GM21529 (cell line): ENCODE measurements around the gene CALD1.
A peak's percentile ranks its signal among the peaks of the same experiment; 100 is the strongest.

ENCODE experiments used
- ATAC-seq: cut with Tn5 transposase; IDR thresholded peaks from one replicate; pipeline ENCODE4 v1.9.1; 2021; ENCODE audit not compliant: unreplicated experiment

Gene CALD1

DNA sequence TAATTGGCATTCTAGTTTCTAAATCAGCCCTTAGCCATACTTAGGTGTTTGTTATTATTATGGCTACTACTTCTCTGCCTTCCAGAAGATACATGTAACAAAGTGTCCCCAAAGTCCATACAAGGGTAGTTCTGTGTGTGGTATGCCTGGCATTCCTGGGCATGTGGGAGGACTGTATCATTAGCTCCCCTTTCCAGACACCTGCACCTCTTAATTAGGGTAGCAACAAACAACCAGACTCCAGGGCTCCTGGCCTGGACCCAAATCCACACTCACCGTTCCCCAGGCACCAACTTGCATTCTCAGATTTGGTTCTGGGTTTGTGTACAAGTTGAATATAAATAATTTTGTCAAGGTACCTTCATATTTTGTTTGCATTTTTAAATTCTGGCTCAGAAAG, 15.5 kb upstream of the CALD1 start:
- no peak for ATAC-seq

DNA sequence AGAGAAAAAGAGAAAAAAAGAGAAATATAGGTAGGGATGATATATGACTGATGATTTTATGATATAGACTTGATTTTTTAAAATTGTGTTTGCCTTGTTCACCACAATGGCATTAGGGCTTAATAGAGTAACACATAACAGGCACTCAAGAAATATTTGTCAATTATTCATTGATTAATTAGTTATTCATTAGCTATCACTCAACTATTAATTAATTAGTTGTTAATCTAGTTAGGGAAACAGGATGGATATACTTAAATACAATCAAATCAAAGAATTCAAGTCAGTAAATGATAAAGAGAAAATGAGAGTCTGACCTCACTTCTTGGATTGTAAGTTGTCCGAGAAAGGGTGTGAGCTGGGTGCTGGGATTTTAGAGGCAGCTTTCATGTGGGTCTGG, 15.1 kb upstream of the CALD1 start:
- no peak for ATAC-seq

DNA sequence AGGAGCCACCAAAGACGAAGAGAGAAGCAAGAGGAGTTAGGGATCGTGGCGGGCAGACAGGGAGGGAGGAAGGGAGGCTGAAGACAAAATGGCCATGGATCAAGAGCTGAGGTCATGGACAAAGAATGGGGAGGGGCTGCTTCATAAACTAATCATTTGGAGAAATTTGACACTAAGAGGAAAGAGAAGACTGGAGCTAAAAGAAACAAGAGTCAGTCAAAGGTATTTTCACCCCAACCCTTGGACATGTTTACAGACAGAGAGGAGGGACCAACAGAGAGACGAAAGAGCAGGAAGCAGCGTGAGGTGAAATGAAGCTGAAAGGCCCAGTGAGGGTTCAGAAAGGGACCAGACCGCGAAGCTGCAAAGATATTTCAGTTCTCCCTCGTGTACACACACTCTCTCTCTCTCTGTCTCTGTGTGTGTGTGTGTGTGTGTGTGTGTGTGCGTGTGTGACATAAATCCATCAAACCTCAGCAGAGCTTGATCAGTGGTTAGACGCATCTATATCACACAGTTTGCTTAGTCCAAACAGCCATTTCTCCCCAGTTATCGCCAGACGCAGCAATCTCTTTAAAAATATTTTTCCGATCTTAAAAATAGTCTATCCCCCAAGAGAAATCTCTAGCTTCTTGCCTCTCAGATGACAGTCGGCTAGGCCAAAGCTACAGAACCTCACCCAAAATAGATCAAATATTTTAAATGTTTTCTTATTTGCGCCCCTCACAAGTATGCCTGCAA, 12.5 kb upstream of the CALD1 start:
- peak; percentile 89 for ATAC-seq

DNA sequence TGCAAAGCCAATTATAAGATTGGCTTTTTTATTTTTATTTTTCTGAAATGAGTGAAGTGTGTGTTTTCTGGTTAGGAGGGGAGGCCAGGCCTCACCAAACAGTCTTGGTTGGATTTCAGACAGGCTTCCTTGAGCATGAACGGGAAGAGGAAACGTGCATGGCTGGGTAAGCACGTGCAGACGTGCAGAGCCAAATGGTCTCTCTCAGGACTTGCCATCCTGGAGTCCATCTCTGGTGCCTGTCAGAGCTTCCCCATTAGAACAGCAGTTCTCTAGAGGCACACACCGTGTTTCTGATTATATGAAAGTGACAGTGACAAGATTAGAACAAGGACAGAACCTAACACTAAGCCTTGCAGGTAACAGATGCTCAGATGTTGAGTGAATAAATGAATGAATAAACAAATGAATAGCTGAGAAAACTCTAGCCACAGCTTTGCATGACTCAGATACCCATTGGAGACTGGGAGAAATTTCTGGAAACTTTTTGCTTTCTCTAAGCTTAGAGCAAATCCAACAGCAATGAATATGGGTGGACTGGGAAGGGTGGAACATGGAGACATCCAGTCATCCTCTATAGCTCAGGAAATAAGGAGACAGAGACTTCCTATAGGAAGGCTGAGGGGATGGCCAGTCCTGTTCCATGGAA, 11.8 kb upstream of the CALD1 start:
- ATAC-seq = peak; percentile 40

DNA sequence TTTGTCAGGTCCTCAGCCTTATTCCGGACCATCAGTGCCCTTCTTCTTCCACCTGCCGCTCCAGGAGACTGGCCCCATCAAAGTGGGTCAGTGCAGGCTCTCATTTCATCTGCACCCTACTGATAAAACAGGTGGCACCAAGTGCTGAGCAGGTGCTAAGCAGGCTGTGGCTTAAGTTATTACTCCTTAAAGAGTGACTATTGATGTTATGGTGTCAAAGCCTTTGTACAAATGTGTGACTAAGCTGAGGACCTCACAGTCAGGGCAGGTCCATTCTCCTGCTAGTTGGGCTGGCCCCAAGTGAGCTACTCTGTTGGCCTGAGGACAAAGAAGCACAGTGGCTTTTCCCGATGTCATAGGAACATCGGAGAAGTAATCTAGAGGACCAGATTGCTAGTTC, 11.2 kb upstream of the CALD1 start:
- no peak for ATAC-seq

DNA sequence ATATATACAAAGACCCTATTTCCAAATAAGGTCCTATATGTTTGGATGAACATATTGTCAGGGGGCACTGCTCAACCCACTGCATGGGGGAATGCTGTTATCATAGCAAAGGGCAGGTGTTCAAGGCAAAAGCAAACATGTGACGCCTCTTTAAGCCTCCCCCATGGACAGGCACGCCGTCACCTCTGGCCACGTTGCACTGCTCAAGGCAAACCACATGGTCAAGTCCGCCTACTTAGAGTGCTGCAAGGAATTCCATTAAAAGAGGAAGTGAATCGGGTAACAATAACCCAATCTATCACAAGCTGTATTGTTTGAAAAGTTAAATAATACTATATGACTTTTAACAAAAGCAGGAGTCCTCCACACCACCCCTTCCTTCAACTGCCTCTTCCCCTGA, 8.8 kb upstream of the CALD1 start:
- ATAC-seq = no peak

DNA sequence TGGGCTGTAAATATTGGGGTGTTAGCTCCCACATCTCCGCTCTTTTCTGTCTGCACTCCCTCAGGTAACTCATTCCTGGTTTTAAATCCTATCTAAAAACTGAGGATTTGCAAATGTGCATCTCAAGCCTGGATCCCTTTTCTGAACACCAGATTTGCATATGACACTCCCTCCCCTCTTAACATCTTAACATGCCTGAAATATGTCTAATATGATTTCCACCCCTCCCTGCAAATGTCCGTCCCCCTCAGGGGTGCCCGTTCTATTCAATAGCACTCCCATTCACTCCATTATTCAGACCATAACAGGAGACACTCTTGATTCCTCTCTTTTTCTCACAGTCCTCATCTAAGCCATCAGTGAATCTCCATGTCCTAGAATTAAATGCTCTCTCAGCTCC, 8.3 kb upstream of the CALD1 start:
- ATAC-seq = no peak

DNA sequence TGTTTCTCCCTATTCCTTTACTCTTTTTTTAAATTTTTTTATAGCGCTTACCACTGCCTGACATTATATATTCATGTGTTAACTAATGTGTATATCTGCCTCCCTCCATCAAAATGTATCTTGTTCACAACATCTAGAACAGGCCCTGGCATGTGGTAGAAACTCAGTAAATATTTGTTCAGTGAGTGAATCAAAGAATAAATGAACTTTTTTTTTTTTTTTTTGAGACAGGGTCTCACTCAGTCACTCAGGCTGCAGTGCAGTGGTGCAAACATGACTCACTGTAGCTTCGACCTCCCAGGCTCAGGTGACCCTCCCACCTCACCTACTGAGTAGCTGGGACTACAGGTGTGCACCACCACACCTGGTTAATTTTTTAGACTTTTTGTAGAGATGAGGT, 7.5 kb upstream of the CALD1 start:
- ATAC-seq = no peak

DNA sequence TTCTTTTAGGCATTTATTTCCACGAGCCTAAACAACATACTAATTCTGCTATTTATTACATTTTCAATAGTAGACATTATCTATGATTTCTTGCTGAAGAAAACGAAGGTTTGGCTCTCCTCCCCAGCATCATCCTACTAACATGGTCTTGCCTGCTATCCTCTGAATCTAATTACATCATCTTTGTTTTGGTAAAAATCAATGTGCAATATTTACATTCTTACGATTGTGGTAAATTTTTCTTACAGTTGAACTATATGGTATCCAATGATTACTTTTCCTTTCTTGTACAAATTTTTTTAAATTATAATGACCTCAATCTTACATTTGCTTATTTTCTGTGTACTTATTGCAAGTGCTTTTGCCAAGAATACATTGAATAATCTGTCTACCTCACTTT, 7.0 kb upstream of the CALD1 start:
- no peak for ATAC-seq

DNA sequence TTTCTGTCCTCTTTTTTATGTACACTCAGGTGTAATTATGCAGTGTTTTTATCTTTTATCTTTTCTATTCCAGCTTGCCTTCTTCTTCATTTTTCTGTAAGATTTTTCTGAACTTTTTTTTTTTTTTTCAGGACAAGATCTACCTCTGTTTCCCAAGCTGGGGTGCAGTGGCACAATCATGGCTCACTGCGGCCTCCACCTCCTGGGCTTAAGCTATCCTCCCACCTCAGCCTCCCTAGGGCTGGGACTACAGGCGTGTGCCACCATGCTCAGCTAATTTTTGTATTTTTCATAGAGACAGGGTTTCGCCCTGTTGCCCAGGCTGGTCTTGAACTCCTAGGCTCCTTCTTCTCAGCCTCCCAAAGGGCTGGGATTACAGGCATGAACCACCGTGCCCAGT, 6.3 kb upstream of the CALD1 start:
- ATAC-seq = no peak

DNA sequence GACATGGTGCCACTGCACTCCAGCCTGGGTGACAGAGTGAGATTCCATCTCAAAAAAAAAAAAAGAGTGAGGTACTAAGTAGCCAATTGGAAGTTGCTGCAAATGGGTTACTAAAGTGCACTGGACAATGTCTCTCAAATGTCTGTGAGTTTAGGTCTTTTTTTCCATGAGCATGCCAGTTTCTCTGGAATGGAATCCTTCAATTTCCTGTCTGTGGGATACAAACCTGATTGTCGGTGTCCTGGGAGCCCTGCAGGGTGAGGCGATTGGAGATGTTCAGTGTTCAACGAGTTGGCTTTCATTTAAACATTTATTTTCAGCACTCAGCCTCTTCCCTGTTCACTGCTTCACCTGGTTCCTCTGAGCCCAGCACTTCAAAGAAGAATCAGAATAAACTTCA, 5.3 kb upstream of the CALD1 start:
- ATAC-seq = no peak

DNA sequence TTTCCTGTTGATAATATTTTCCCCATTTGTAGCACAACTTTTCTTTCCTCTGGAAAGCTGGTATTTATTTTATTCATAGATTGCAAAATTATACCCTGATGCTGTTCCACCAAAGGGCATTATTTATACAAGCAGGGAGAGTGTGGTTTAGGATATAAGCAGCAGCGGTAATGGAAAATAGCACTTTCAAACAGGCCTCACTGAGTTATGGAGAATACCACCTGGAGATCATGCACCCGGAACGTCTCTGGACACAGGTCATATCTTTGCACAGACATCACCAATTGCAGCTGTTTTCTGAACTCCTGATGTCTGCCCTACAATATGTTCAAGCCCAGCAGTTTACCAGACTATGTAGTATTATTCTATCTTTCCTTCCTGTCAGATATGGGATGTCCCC, 2.0 kb upstream of the CALD1 start:
- ATAC-seq = no peak

DNA sequence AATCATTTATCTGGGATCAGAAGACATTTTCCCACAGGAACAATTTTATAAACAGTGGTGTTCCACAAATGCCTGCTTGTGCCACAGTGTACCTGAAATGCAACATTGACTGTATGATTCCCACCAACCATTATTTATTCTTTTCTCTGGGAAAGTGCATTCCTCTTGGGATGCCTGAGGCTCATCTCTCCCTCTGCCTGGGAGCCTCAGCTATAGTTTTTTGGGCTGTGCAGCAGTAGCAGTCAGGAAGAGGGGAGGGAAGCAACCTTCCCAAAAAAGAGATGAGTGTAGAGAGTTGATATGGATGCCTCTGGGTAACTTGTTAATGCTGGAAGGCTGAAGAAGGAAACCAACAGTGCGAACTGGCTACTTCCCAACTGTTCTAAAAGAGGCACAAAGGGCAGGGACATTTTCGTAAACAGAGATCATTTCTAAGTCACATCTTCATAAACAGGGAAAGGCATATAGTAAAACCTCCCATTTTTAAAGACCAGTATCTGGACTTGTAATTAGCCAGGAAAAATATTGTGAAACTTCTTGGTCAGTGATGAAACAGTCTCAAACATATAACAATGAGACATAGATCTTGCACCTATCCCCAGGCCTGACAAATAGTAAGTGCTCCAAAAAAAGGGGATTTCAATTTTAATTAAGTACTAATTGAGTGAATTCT, 1.4 kb upstream of the CALD1 start:
- no peak for ATAC-seq

DNA sequence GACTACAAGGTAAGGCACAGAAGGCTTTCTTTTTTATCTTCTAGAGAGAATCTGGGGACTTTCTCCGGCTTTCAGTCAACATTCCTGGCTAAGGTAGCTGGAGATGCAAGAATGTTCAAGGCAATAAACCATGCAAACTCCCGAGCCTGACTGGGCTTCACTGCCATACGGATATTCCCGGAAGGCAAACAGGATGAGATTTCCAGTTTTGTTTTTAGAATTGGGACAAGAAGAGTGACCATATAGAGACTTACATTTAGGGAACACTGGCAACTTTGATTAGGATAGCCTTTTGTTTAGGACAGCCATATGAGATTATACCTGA, 269 bp downstream of the CALD1 start:
- no peak for ATAC-seq

DNA sequence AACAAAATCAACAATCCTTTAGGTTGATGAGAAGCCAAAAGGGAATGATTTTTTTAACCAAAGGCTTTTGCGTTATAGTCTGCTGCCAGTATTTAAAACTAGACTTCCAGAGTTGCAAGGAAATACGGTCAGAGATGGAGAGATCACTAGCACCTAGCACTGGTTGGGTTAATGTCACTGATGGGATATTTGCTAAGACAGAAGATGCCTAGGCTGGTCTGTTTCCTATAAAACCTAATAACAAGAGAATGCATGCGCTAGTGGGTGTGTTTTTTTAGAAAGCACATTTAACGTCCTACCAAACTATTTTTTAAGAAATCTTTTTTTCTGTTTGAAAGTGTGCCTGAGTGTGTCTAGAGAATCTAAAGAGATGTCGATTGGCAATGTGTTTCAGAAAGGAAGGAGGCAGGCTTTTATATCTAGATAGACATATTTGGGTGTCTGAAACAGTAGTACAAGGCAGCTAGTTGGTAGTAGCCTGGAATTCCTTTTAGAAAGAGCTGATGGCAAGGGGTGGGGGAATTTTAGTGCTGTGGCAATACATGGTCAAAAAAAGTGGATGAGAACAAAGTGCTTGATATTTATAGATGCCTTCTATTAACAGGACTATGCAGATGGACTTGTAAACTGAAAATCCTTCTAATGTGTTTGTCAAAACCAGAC, 863 bp downstream of the CALD1 start:
- no peak for ATAC-seq

DNA sequence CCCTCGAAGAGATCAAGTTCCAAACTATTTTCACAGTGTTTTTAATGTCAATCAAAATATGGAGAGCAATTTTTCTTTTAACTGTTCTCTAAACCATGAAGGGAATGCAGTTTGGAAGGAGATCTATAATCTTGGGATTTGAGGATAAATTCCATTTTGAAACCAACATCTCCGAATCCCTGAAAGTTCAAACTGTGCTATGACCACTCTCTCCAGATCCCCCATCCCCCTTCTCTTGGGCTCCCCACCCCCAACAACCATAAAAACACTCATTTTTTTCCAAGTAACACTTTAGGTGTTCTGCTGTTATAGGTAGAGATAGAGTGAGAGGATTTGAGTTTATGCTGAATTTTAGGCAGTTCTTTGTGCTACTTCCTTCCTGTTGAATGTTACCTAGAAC, 1.7 kb downstream of the CALD1 start:
- ATAC-seq = no peak

DNA sequence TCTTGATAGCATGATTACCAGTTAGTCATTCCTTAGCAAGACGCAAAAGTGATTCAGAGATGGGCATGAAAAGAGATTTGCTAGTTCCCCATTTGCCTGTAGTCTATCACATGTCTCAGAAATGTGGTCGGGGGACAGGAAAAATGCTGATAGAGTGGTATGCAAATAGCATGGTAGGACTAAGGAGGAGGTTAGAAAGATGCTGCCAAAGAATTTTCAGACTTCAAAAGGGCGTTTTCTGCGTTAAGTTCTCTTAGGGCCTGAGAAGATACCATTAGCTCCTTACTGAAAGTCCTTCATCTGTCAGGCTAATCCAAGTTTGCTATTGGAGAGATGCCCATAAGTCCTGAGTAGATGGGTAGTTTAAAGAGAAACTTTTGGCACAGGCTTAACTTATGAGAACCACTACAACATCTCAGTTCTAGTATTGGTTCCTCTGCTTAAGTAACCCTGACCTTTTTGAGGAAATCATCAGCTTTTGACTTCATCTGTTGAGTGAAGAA, 2.7 kb downstream of the CALD1 start:
- ATAC-seq = peak; percentile 86

DNA sequence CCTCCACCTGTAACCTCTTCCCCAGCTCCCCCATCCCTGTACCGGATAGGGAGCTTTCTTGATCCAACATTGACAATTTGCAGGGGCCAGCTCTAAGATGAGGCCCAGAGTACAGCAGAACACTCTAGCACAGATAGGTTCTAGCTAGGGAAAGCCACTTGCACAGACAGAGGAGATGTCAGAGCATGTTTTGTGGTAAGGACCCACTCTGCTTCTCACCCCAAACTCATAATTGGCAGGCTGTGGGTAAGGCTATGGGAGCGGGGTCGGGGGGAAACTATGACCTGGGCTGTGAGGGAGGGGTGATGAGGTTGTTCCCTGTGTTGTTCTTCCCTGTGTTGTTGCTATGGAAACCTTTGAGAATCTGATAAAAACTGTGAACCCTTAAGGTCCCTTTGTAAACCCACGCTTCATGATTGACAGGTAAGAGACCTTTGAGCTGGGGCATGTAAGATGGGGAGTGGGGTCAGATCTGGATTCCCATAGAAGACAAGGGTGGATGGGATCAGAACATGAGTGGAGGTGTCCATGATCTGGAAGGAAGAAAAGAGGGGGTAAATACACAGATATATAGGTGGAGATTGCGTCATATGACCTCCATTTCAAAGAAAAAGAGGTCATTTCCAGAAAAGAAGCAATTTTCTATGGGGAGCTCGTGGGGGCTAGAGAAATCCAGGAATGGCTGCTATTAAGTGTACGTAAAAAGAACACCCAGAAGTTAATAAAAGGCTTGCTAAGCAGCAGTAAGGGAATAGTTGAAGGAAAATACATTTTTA, 4.0 kb downstream of the CALD1 start:
- ATAC-seq = no peak

DNA sequence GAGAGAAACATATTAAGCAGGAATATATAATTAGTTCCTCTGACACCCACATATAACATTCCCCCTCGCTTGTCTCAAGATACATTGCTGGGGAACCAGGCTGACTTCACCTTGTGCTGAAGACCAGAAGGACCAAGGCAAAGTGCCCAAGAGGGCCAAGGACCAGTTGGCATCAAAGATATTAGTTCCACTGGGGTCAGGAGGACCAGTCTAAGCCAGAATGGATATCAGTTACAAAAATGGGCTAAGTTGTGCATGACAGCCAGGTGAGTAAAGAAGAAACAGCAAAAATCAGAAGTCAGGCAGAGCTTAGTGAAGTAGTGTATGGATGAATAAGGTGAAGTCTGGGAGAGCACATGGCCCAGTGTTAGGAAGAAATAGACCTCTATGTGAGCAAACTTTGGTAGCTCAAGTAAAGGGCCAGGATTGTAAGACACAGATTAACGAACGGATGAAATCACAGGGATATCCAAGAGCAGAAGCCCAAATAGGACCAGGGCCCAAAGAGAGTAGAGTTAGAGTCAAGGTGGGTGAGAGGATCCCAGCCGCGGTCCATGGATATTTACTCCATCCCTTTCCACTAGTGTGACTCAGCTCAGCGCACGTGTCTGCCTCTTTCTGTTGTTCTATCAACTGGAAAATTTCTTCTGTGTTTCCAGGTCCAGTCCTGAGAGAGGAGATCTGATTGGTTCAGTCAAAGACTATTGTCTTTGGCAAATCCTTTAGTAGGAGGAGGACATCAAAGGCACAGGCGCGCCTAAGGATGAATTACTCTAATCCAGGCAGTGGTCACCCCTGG, 5.0 kb downstream of the CALD1 start:
- no peak for ATAC-seq

DNA sequence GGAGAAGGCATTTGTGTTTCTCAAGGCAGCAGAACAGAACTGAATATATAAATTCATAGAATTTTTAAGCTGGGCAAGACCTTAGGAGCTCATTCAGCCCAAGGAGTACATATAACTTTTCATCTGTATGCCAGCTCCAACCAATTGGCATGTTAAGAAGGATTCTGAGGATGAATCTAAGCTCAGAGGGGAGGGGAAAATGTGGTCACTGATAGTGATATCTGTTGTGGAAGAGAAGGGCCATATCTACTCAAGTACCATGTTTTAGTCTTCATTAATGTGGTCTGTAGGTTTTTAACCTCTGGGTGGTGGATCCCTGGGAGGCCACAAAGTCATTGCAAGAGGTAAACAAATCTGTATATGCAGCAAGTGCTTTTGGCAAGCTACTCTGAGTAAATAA, 6.4 kb downstream of the CALD1 start:
- no peak for ATAC-seq
